K562 (cell line): ENCODE results near the gene THADA. TPM values are rescaled to one million over a fixed set of nuclear protein-coding genes. Genes with fewer than 3 reads are reported as not detected.

Experiments used
- ATAC-seq: fragments of 200-7000 bp; cut with Tn5 transposase; 3 replicates; pipeline ENCODE4 v1.9.1; 2020; ENCODE audit warnings: moderate library complexity
- BruUV-seq: library from RNA; stranded (reverse); fragments of 400-500 nt; replicated peaks from 2 replicates; lab custom pipeline; 2021; lab: Mats Ljungman, UMichigan
- CTCF ChIA-PET: fragments of 300-600 bp; formaldehyde crosslinking; extraction: SDS; loops from one replicate; lab custom pipeline; 2021; ENCODE audit warnings: low intra/inter-chr PET ratio; lab: Yijun Ruan, JAX
- POLR2A ChIA-PET: fragments of 300-600, 350-650 bp; sonication (Branson Sonifier 250); formaldehyde crosslinking; extraction: SDS; loops from one replicate; lab custom pipeline; 2021; ENCODE audit warnings: antibody characterized with exemption, inconsistent platforms; lab: Yijun Ruan, JAX
- DNase-seq, 4 experiments: peaks; one replicate each; pipeline versions ENCODE4 v3.0.0 to v3.0.0-alpha.2; 2011 to 2018; ENCODE audit warnings: low spot score in 3 of 4, mixed read lengths in 3 of 4; ENCODE audit errors: extremely low read depth in 1 of 4
- FAIRE-seq: peaks from 2 replicates; lab custom pipeline; 2011; peaks lifted over from hg19 to GRCh38; lab: Jason Lieb, UNC
- H2AFZ ChIP-seq: 2 replicates; pipeline ENCODE4 v1.6.0; 2011; ENCODE audit warnings: low read depth, low read length, control low read depth, inconsistent platforms
- H3K27ac ChIP-seq: fragments of 200-600 bp; 3 replicates; pipeline ENCODE4 v1.8.0; 2011; ENCODE audit warnings: low read depth, mild to moderate bottlenecking, control low read depth, inconsistent platforms, low read length, moderate library complexity, mixed read lengths; ENCODE audit errors: extremely low read depth
- H3K27me3 ChIP-seq, 2 experiments: fragments of 300-600 bp in 1 of 2; 2 replicates in 1 of 2; 3 replicates in 1 of 2; pipeline versions ENCODE4 v1.6.0 to v1.8.0; 2011; ENCODE audit warnings: inconsistent platforms in 2 of 2, low read length in 2 of 2, mild to moderate bottlenecking in 1 of 2, mixed read lengths in 1 of 2, moderate library complexity in 1 of 2; ENCODE audit not compliant: control insufficient read depth in 2 of 2, insufficient read depth in 2 of 2
- H3K36me3 ChIP-seq: fragments of 300-600 bp; 3 replicates; pipeline ENCODE4 v1.8.0; 2011; ENCODE audit warnings: mild to moderate bottlenecking, low read length, inconsistent platforms; ENCODE audit not compliant: control insufficient read depth, insufficient read depth
- H3K4me1 ChIP-seq, 2 experiments: fragments of 200-600 bp in 1 of 2; replicated peaks in 1 of 2; 2 replicates in 1 of 2; 3 replicates in 1 of 2; pipeline versions ENCODE4 v1.5.1 to v1.8.0; 2011; ENCODE audit warnings: inconsistent platforms in 2 of 2, low read length in 2 of 2, mild to moderate bottlenecking in 1 of 2, mixed read lengths in 1 of 2, moderate library complexity in 1 of 2; ENCODE audit not compliant: control insufficient read depth in 2 of 2, insufficient read depth in 2 of 2
- H3K4me2 ChIP-seq: 2 replicates; pipeline ENCODE4 v1.6.1; 2011; ENCODE audit warnings: low read length, control low read depth, inconsistent platforms, mixed read lengths; ENCODE audit not compliant: insufficient read depth
- H3K4me3 ChIP-seq: fragments of 200-600 bp; sonication (generic), shearing (Covaris generic); 2 replicates; pipeline ENCODE4 v1.5.1; 2016; ENCODE audit warnings: control low read depth, inconsistent platforms
- H3K79me2 ChIP-seq: fragments of 200-600 bp; 3 replicates; pipeline ENCODE4 v1.8.0; 2011; ENCODE audit warnings: low read length, inconsistent platforms; ENCODE audit not compliant: control insufficient read depth, insufficient read depth
- H3K9ac ChIP-seq, 2 experiments: 2 replicates each; pipeline versions ENCODE4 v1.6.0 to v1.6.1; 2011; ENCODE audit warnings: low read depth in 2 of 2, low read length in 2 of 2, control low read depth in 1 of 2, inconsistent platforms in 1 of 2, mild to moderate bottlenecking in 1 of 2, mixed read lengths in 1 of 2; ENCODE audit not compliant: insufficient read depth in 1 of 2
- H3K9me1 ChIP-seq: one replicate; pipeline ENCODE4 v1.6.0; 2011; ENCODE audit warnings: inconsistent platforms, mild to moderate bottlenecking, low read length, moderate library complexity; ENCODE audit not compliant: control insufficient read depth, insufficient read depth
- H3K9me3 ChIP-seq: replicated peaks from 2 replicates; pipeline ENCODE4 v1.5.1; 2011; ENCODE audit warnings: low read depth, low read length, inconsistent platforms; ENCODE audit not compliant: control insufficient read depth, insufficient read depth
- H4K20me1 ChIP-seq: replicated peaks from 2 replicates; pipeline ENCODE4 v1.6.1; 2011; ENCODE audit warnings: low read length, inconsistent platforms, mixed read lengths; ENCODE audit not compliant: control insufficient read depth, insufficient read depth
- BRD4 ChIP-seq: fragments of 200-600 bp; sonication (generic); IDR thresholded peaks from 2 replicates; pipeline ENCODE4 v1.6.1; 2017; ENCODE audit warnings: inconsistent platforms
- CREBBP ChIP-seq: IDR thresholded peaks from one replicate; pipeline ENCODE4 v1.6.1; 2012; ENCODE audit warnings: low read depth, mild to moderate bottlenecking, control low read depth, inconsistent platforms, low read length
- E2F4 ChIP-seq: sonication (generic); formaldehyde crosslinking; IDR thresholded peaks from 2 replicates; pipeline ENCODE4 v1.8.0; 2022; ENCODE audit warnings: mild to moderate bottlenecking, low read depth, missing genetic modification reagents
- ELF1 ChIP-seq: fragments of 200-800 bp; sonication (Bioruptor generic); IDR thresholded peaks from 2 replicates; pipeline ENCODE4 v1.6.1; 2016; ENCODE audit warnings: missing genetic modification characterization, missing compliant biosample characterization
- EWSR1 ChIP-seq: fragments of 450-650 bp; IDR thresholded peaks from 2 replicates; pipeline ENCODE4 v1.6.1; 2018; ENCODE audit warnings: borderline replicate concordance, mild to moderate bottlenecking, low read depth, moderate library complexity; ENCODE audit not compliant: partially characterized antibody
- MAZ ChIP-seq, 2 experiments: fragments of 450-650 bp in 1 of 2; sonication (generic) in 1 of 2; formaldehyde crosslinking; IDR thresholded peaks in 1 of 2; conservative IDR thresholded peaks in 1 of 2; 2 replicates each; pipeline versions ENCODE4 v1.4.0 to v1.5.0; 2020; ENCODE audit warnings: mild to moderate bottlenecking in 1 of 2, missing genetic modification reagents in 1 of 2
- MYC ChIP-seq, 2 experiments: fragments of 250-450 bp in 1 of 2; sonication (Bioruptor Pico) in 1 of 2; IDR thresholded peaks; 2 replicates each; pipeline versions ENCODE4 v1.5.1 to v1.6.1; 2012 to 2021; ENCODE audit warnings: low read depth in 2 of 2, borderline replicate concordance in 1 of 2, improper control_type of control experiment in 1 of 2, low read length in 1 of 2, mild to moderate bottlenecking in 1 of 2, moderate library complexity in 1 of 2
- NR4A1 ChIP-seq, 2 experiments: fragments of 250-450 bp in 1 of 2; fragments of 450-650 bp in 1 of 2; sonication (Bioruptor Pico) in 1 of 2; IDR thresholded peaks; 2 replicates each; pipeline versions ENCODE4 v1.4.0 to v1.6.1; 2016 to 2020; ENCODE audit warnings: mild to moderate bottlenecking in 2 of 2, missing compliant biosample characterization in 1 of 2, missing genetic modification characterization in 1 of 2, moderate library complexity in 1 of 2
- PHF21A ChIP-seq: fragments of 450-650 bp; IDR thresholded peaks from 2 replicates; pipeline ENCODE4 v1.6.1; 2017; ENCODE audit warnings: low read depth, borderline replicate concordance
- RFX7 ChIP-seq: fragments of 250-450 bp; sonication (Bioruptor Pico); IDR thresholded peaks from 2 replicates; pipeline ENCODE4 v1.5.1; 2021; ENCODE audit warnings: mild to moderate bottlenecking
- SAFB ChIP-seq: fragments of 200-400 bp; formaldehyde crosslinking; IDR thresholded peaks from 2 replicates; pipeline ENCODE4 v1.6.1; 2017; ENCODE audit warnings: low read depth, low read length, borderline replicate concordance
- SAP30 ChIP-seq: fragments of 200-600 bp; sonication (generic); IDR thresholded peaks from 2 replicates; pipeline ENCODE4 v1.6.1; 2012; ENCODE audit warnings: borderline replicate concordance, low read depth, mild to moderate bottlenecking, moderate library complexity, low read length, control low read depth, inconsistent platforms; ENCODE audit not compliant: insufficient read depth, poor library complexity, severe bottlenecking
- THRB ChIP-seq: fragments of 450-650 bp; formaldehyde crosslinking; conservative IDR thresholded peaks from 2 replicates; pipeline ENCODE4 v1.4.0; 2022; ENCODE audit warnings: mild to moderate bottlenecking, missing genetic modification characterization
- ZNF274 ChIP-seq: IDR thresholded peaks from 2 replicates; pipeline ENCODE4 v1.6.1; 2011; ENCODE audit warnings: low read depth, mild to moderate bottlenecking, low read length, moderate library complexity, borderline replicate concordance
- ZNF77 ChIP-seq: fragments of 250-450 bp; sonication (Bioruptor Pico); IDR thresholded peaks from 2 replicates; pipeline ENCODE4 v1.5.0; 2020
- whole genome bisulfite sequencing: fragments of 100-300 bp; shearing (Covaris generic); methylation state at CpG from one replicate; pipeline ENCODE4 v1.1.6; 2016; ENCODE audit warnings: low coverage, mixed read lengths; ENCODE audit not compliant: insufficient coverage; ENCODE audit errors: missing lambda C conversion rate; 5-methylcytosine and 5-hydroxymethylcytosine counted together
- in situ Hi-C: fragments of 300-500 bp; cut with MboI; formaldehyde crosslinking; loops from 4 replicates; pipeline ENCODE4 v1.15.0; 2018; ENCODE audit warnings: inconsistent platforms, mixed read lengths
- intact Hi-C: fragments of 100-400 bp; cut with micrococcal nuclease; formaldehyde crosslinking; loops from 2 replicates; pipeline ENCODE4 v1.14.2; 2022
- polyA plus RNA-seq, 8 experiments: library from polyadenylated mRNA; depleted of rRNA in 4 of 8; stranded (reverse) in 5 of 8; unstranded in 3 of 8; fragments of >200 nt; fragmentation: Nextera tagmentation in 2 of 8; fragmentation: Illumina TruSeq in 1 of 8; extraction: Ambion mirVana in 2 of 8; extraction: Trizol in 1 of 8; gene quantifications; 2 replicates each; pipeline versions ENCODE4 v1.2.1 to v1.2.3, GENCODE V29; 2011 to 2014; ENCODE audit warnings: inconsistent platforms in 1 of 8, missing spikeins in 1 of 8
- total RNA-seq, 7 experiments: library from RNA; depleted of rRNA in 6 of 7; stranded (reverse); fragments of >200 nt in 6 of 7; fragmentation: Illumina TruSeq in 2 of 7; extraction: Trizol in 2 of 7; gene quantifications; 2 replicates each; pipeline versions ENCODE4 v1.2.1 to v1.2.3, GENCODE V29; 2011 to 2021; ENCODE audit warnings: low replicate concordance in 1 of 7

THADA gene
- total and polyA plus RNA-seq, 9 of the 15 experiments (the other 6 are each of a cell fraction or from before 2014, with no cell fraction given) = 17.8 to 34.7 (median 31.9) TPM

DNA sequence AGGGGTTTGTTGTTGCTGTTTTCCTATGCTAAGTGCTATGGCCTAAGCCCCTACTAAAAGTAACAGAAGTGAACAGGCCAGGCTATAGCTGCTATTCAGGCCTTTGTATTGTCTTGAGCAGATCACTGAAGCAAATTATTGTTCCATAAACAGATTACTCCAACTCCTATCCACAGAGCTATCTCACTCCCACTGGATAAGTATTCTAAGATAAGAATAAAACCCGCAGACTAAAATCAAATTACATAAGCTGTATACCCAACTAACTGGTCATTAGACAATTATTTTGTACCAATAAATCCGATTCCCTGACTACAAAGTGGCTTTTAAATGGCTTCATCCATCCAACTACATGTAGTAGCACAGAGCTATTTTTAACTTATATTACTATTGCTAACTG, 74.3 kb downstream of the THADA start (continued):
- TF ChIP-seq E2F4 (no peak), EWSR1 (no peak), BRD4 (no peak), SAFB (no peak), CREBBP (no peak), ZNF77 (no peak), MAZ (CRISPR knock-in tag; conservative IDR thresholded peaks at IDR 0.05 in 1 of 2, IDR thresholded peaks at IDR 0.05 in 1 of 2) (no peak), RFX7 (CRISPR knock-in tag) (no peak)

DNA sequence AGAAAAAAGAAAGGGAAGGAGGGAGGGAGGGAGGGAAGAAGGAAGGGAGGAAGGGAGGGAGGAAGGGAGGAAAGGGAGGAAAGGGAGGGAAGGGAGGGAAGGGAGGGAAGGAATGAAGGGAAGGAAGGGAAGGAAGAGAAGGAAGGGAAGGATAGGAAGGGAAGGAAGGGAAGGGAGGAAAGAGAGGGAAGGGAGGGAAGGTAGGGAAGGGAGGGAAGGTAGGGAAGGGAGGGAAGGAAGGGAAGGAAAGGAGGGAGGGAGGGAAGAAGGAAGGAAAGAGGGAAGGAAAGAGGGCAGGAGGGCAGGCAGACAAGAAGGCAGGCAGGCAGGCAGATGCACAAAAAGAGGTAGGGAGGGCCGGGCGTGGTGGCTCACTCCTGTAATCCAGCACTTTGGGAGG, 74.9 kb downstream of the THADA start:
- FAIRE-seq (no peak), ATAC-seq (no peak)
- BruUV-seq = no TSS peak
- Histone ChIP-seq H3K4me3 (no peak overlapping the region), H3K27me3 (no peaks in the 10 kb centered on the region), H4K20me1 (no peaks in the 10 kb centered on the region), H3K9me1 (no peaks in the 10 kb centered on the region), H3K4me2 (no peak overlapping the region), H3K79me2 (no peaks in the 10 kb centered on the region; the same call in 2 of the 3 replicates), H3K27ac (no peak overlapping the region)
- 81% methylated on average over 2 of the region's 2 CpGs for WGBS
- TF ChIP-seq ZNF274 (no peak), ELF1 (tag) (no peak), MYC (IDR thresholded peaks at IDR 0.05; ENCODE audit: low read depth, low read length) (no peak), MYC (CRISPR knock-in tag; IDR thresholded peaks at IDR 0.05; ENCODE audit: borderline replicate concordance, low read depth) (no peak), SAP30 (no peak), THRB (CRISPR knock-in tag) (0 out of 2 replicates have a peak, but pooled peaks have one; percentile 23), PHF21A (no peak), NR4A1 (CRISPR knock-in tag; IDR thresholded peaks at IDR 0.05) (no peak), NR4A1 (tag; IDR thresholded peaks at IDR 0.05) (no peak)
- TF ChIP-seq, all 486 proteins: peak for 1
- Histone ChIP-seq H3K9ac (no peak overlapping the region), H3K9me3 (no peaks in the 10 kb centered on the region), H3K36me3 (no peaks in the 10 kb centered on the region), H3K4me1 (peaks cover 0 to 31% of the 10 kb centered on the region in 2 experiments; a peak in 3 of 5 replicates), H2AFZ (no peak overlapping the region)
- intact Hi-C loops = no loop called here
- in situ Hi-C loops = no loop called here
- DNase-seq = no peak
- ChIA-PET CTCF (no interaction called here), POLR2A (interaction anchor here (1.2 to 2.2 kb wide), 2 partner anchors 294 to 711 kb away, joined by 7 to 9 read pairs; partner anchors contain the start of gene ZFP36L2)
